DOHH2 (cell line): Measurements from ENCODE around the gene PSMA4.

Experiments
- CTCF ChIP-seq: fragments of 200-600 bp; sonication (generic); IDR thresholded peaks from one replicate; pipeline ENCODE4 v1.5.1; 2014; ENCODE audit warnings: antibody characterized with exemption, mild to moderate bottlenecking, low read depth, low read length; ENCODE audit not compliant: poor library complexity, severe bottlenecking
- EZH2phosphoT487 ChIP-seq: fragments of 200-600 bp; sonication (generic); IDR thresholded peaks from 2 replicates; pipeline ENCODE4 v1.6.1; 2017; ENCODE audit warnings: borderline replicate concordance, mild to moderate bottlenecking, antibody characterized with exemption, low read length, moderate library complexity, mixed read lengths

GRCh38 chr15:78540141-78540870 is at the start of gene PSMA4:
- TF ChIP-seq CTCF, result no peak
- TF ChIP-seq EZH2phosphoT487, result no peak
